ENCODE measurements around the gene IMPACT. TPM values are rescaled to one million over a fixed set of nuclear protein-coding genes. Genes with fewer than 3 reads are reported as not detected.
A peak's percentile ranks its signal among the peaks of the same experiment; 100 is the strongest.

IMPACT gene
- total RNA-seq, 4 donors from 2014 or later, result 17.6 to 32.7 (median 21.9) TPM

DNA sequence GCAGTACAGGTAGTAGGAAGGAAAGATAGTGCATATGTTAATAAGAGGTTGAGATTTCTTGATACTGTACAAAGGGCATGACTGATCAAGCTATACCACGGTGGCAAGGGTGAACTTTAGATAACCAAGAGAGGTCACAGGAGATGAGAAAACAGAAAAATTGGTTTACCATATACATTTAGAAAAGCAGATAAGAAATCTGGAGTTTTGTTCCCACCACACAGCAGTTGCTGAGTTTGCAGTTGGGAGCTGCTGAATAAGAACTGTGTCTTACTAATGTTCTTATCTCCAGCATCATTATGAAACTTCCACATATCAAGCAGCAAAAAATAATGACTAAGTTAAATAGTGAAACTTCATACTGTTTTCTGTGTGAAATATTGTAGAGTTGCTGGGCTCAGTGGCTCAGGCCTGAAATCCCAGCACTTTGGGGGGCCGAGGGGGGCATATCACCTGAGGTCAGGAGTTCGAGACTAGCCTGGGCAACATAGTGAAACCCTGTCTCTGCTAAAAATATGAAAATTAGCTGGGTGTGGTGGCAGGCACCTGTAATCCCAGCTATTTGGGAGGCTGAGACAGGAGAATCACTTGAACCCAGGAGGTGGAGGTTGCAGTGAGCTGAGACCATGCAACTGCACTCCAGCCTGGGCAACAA lies 12.0 kb upstream of the IMPACT start:
- Histone ChIP-seq H3K27me3 (peaks cover 24% of the 10 kb centered on the region), H3K4me1 (no peaks in the 10 kb centered on the region), H3K36me3 (no peaks in the 10 kb centered on the region), H3K4me3 (no peak overlapping the region), H3K27ac (no peak overlapping the region), H3K9me3 (no peaks in the 10 kb centered on the region)
- ATAC-seq, result no peak
- WGBS, 2 donors (ENCODE audit: low coverage in 1 of 2), result 75 to 100% methylated on average over 3 of the region's 3 CpGs
- TF ChIP-seq EP300 (IDR thresholded peaks at IDR 0.05) (no peak), POLR2A (IDR thresholded peaks at IDR 0.05) (no peak), POLR2AphosphoS5 (IDR thresholded peaks at IDR 0.05) (no peak)
- TF ChIP-seq, protein P1, sequence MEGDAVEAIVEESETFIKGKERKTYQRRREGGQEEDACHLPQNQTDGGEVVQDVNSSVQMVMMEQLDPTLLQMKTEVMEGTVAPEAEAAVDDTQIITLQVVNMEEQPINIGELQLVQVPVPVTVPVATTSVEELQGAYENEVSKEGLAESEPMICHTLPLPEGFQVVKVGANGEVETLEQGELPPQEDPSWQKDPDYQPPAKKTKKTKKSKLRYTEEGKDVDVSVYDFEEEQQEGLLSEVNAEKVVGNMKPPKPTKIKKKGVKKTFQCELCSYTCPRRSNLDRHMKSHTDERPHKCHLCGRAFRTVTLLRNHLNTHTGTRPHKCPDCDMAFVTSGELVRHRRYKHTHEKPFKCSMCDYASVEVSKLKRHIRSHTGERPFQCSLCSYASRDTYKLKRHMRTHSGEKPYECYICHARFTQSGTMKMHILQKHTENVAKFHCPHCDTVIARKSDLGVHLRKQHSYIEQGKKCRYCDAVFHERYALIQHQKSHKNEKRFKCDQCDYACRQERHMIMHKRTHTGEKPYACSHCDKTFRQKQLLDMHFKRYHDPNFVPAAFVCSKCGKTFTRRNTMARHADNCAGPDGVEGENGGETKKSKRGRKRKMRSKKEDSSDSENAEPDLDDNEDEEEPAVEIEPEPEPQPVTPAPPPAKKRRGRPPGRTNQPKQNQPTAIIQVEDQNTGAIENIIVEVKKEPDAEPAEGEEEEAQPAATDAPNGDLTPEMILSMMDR (IDR thresholded peaks at IDR 0.05), result no peak

DNA sequence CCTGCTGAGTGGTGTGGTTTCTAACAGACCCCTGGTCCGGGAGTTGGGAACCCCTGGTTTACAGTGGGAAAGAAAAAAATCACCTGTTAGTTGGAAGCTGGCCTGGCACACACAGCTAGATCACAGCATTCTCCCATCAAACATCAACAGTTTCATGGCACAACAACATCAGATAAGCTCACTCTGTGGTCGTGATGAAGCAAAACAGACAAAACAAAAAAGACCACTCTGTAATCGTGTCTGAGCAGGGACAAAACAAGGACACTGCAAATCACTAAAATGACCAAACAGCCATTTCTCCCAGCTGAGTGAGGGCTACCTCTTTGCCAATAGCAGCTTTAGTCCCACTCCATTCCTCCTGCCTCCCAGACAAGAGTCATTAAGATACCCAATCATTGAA lies 9.0 kb upstream of the IMPACT start:
- TF ChIP-seq, protein P1 (IDR thresholded peaks at IDR 0.05), result no peak
- TF ChIP-seq EP300 (IDR thresholded peaks at IDR 0.05) (no peak), POLR2A (IDR thresholded peaks at IDR 0.05) (no peak), POLR2AphosphoS5 (IDR thresholded peaks at IDR 0.05) (no peak)
- Histone ChIP-seq H3K36me3 (no peaks in the 10 kb centered on the region), H3K27me3 (peaks cover 46% of the 10 kb centered on the region), H3K4me1 (no peaks in the 10 kb centered on the region), H3K4me3 (no peak overlapping the region), H3K9me3 (no peaks in the 10 kb centered on the region), H3K27ac (no peak overlapping the region)
- ATAC-seq, result no peak
- WGBS, 2 donors (ENCODE audit: low coverage in 1 of 2), result 26% methylated on average over 3 of the region's 3 CpGs; no CpG with 5 or more reads in 1 of the 2 donors

DNA sequence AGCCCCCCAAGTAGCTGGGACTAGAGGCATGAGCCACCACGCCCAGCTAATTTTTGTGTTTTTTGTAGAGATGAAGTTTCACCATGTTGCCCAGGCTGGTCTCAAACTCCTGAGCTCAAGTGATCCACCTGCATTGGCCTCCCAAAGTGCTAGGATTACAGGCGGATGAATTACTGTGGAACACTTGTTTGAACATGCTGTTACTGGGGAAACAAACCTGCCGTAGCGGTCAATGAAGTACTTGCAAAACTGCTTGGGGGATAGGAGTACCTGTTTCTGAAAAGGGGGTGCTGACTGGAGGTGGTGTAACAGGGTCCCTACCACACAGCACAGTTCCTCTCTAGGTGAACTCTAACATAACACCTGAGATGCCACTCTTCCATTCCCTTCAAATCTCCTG lies 5.9 kb upstream of the IMPACT start:
- no peak overlapping the region for H3K27ac ChIP-seq
- H3K4me3 ChIP-seq, result no peak overlapping the region
- H3K9me3 ChIP-seq, result no peaks in the 10 kb centered on the region
- no peak for ATAC-seq
- H3K36me3 ChIP-seq, result no peaks in the 10 kb centered on the region
- TF ChIP-seq POLR2A (IDR thresholded peaks at IDR 0.05) (no peak), POLR2AphosphoS5 (IDR thresholded peaks at IDR 0.05) (no peak), EP300 (IDR thresholded peaks at IDR 0.05) (no peak)
- TF ChIP-seq, protein P1 (IDR thresholded peaks at IDR 0.05), result no peak
- WGBS, 2 donors (ENCODE audit: low coverage in 1 of 2), result 81 to 92% methylated on average over 3 to 4 of the region's 4 CpGs
- peaks cover 74% of the 10 kb centered on the region for H3K27me3 ChIP-seq
- H3K4me1 ChIP-seq, result no peaks in the 10 kb centered on the region

DNA sequence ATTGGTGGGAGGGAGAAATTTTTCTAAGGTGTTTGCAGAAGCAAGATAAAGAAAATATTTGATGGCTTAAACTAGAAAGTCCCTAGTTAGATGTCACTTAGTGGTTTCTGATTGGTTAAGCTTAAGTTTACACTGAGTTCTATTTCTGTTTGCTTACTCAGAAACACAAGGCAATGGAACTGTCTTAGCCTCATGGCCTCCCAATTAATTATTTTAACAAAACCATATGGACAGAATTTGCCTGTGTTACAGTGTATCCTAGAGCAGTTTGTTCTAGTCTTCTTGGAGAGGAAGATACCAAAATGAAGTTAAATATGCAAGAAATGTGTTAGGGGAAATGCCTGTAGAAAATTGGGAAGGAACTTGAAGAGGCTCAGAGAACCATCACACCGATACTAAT lies 4.6 kb upstream of the IMPACT start:
- Histone ChIP-seq H3K4me1 (no peaks in the 10 kb centered on the region), H3K4me3 (no peak overlapping the region), H3K27me3 (peaks cover 74% of the 10 kb centered on the region), H3K27ac (no peak overlapping the region), H3K9me3 (no peaks in the 10 kb centered on the region), H3K36me3 (no peaks in the 10 kb centered on the region)
- whole genome bisulfite sequencing, 2 donors (ENCODE audit: low coverage in 1 of 2), result 67% methylated on average over 1 of the region's 1 CpG; no CpG with 5 or more reads in 1 of the 2 donors
- no peak for ATAC-seq
- TF ChIP-seq POLR2A (IDR thresholded peaks at IDR 0.05) (no peak), EP300 (IDR thresholded peaks at IDR 0.05) (no peak), POLR2AphosphoS5 (IDR thresholded peaks at IDR 0.05) (no peak)
- TF ChIP-seq, protein P1 (IDR thresholded peaks at IDR 0.05), result no peak

DNA sequence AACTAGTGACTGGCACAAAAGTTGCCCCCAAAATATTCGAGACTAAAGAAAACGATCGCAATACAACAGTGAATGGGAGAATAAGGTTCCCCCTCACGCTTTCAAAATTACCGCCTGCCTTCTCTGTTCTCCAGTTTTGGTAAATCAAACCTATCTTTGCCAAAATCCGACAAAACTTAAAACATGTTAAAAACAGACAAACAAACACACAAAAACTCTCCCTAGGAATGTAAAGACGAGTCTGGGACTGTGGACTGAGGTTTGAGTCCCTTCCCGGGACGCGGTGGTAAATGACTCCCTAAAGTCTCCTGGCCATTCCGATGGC lies 435 bp upstream of the IMPACT start:
- no peak for ATAC-seq
- Histone ChIP-seq H3K27me3 (peaks cover 36% of the 10 kb centered on the region), H3K4me1 (peaks cover 3 to 10% (median 4%) of the 10 kb centered on the region in 3 donors), H3K4me3 (peak overlapping the region; percentile 54 to 86), H3K36me3 (peaks cover 0 to 14% of the 10 kb centered on the region in 2 donors), H3K27ac (peak overlapping the region in 3 of 4 donors; percentile 85 to 90 (median 86)), H3K9me3 (no peaks in the 10 kb centered on the region)
- TF ChIP-seq POLR2AphosphoS5 (IDR thresholded peaks at IDR 0.05), result no peak
- TF ChIP-seq, protein P1 (IDR thresholded peaks at IDR 0.05), result no peak
- no peak for TF ChIP-seq POLR2A (IDR thresholded peaks at IDR 0.05)
- no peak for TF ChIP-seq EP300 (IDR thresholded peaks at IDR 0.05)
- 32 to 42% methylated on average over 7 to 11 of the region's 11 CpGs for WGBS, 2 donors (ENCODE audit: low coverage in 1 of 2)
